IMR-90 (cell line): ENCODE results near the gene IFI27L2. TPM values are rescaled to one million over a fixed set of nuclear protein-coding genes. Genes with fewer than 3 reads are reported as not detected.

ENCODE experiments used
- ATAC-seq: fragments of 200-7000 bp; cut with Tn5 transposase; 2 replicates; pipeline ENCODE4 v1.9.1; 2020; ENCODE audit warnings: low read depth, mild to moderate bottlenecking, moderate library complexity
- BruUV-seq: library from RNA; stranded (reverse); fragments of 400-500 nt; replicated peaks from 2 replicates; lab custom pipeline; 2021; lab: Mats Ljungman, UMichigan
- CTCF ChIA-PET: fragments of 300-600 bp; formaldehyde crosslinking; extraction: SDS; loops from one replicate; lab custom pipeline; 2021; ENCODE audit warnings: antibody characterized with exemption; lab: Yijun Ruan, JAX
- POLR2A ChIA-PET: fragments of 300-600 bp; sonication (Branson Sonifier 250); formaldehyde crosslinking; loops from one replicate; lab custom pipeline; 2022; ENCODE audit warnings: antibody characterized with exemption; ENCODE audit not compliant: unreplicated experiment; lab: Charles Lee
- DNase-seq: peaks from one replicate; pipeline ENCODE4 v3.0.0; 2013
- H2AFZ ChIP-seq: replicated peaks from 2 replicates; pipeline ENCODE3; 2013; ENCODE audit warnings: low read length, mild to moderate bottlenecking; ENCODE audit not compliant: poor library complexity
- H2AK5ac ChIP-seq: 2 replicates; pipeline ENCODE4 v1.6.1; 2013; ENCODE audit warnings: low read depth, low read length, inconsistent platforms
- H2AK9ac ChIP-seq: replicated peaks from 2 replicates; pipeline ENCODE3; 2013; ENCODE audit warnings: mild to moderate bottlenecking, low read depth, low read length, moderate library complexity; ENCODE audit not compliant: poor library complexity
- H2BK120ac ChIP-seq: 2 replicates; pipeline ENCODE4 v1.6.1; 2013; ENCODE audit warnings: low read depth, low read length, inconsistent platforms
- H2BK15ac ChIP-seq: 3 replicates; pipeline ENCODE4 v1.6.1; 2013; ENCODE audit warnings: low read depth, low read length, inconsistent platforms
- H2BK20ac ChIP-seq: 2 replicates; pipeline ENCODE4 v1.6.1; 2013; ENCODE audit warnings: low read depth, mild to moderate bottlenecking, inconsistent platforms, low read length, moderate library complexity
- H2BK5ac ChIP-seq: 2 replicates; pipeline ENCODE4 v1.6.1; 2013; ENCODE audit warnings: mild to moderate bottlenecking, low read depth, low read length, inconsistent platforms; ENCODE audit not compliant: poor library complexity, severe bottlenecking
- H3K14ac ChIP-seq: replicated peaks from 2 replicates; pipeline ENCODE4 v1.6.1; 2013; ENCODE audit warnings: low read depth, low read length, inconsistent platforms
- H3K18ac ChIP-seq: 2 replicates; pipeline ENCODE4 v1.6.1; 2013; ENCODE audit warnings: low read depth, low read length, control low read depth
- H3K23ac ChIP-seq: 2 replicates; pipeline ENCODE4 v1.6.1; 2013; ENCODE audit warnings: low read depth, low read length, inconsistent platforms
- H3K27ac ChIP-seq: 2 replicates; pipeline ENCODE4 v1.5.1; 2013; ENCODE audit warnings: mild to moderate bottlenecking, control low read depth, low read length; ENCODE audit not compliant: insufficient read depth
- H3K27me3 ChIP-seq: 2 replicates; pipeline ENCODE4 v1.6.1; 2013; ENCODE audit warnings: low read length; ENCODE audit not compliant: control insufficient read depth, insufficient read depth
- H3K36me3 ChIP-seq: 2 replicates; pipeline ENCODE4 v1.6.1; 2013; ENCODE audit warnings: low read length, mixed read lengths; ENCODE audit not compliant: control insufficient read depth, insufficient read depth
- H3K4ac ChIP-seq: 2 replicates; pipeline ENCODE4 v1.6.1; 2013; ENCODE audit warnings: low read depth, low read length, inconsistent platforms
- H3K4me1 ChIP-seq: 2 replicates; pipeline ENCODE4 v1.6.1; 2013; ENCODE audit warnings: low read length, mixed read lengths; ENCODE audit not compliant: control insufficient read depth, insufficient read depth
- H3K4me2 ChIP-seq: 2 replicates; pipeline ENCODE4 v1.6.1; 2013; ENCODE audit warnings: low read depth, mild to moderate bottlenecking, control low read depth, low read length, moderate library complexity
- H3K4me3 ChIP-seq: 2 replicates; pipeline ENCODE4 v1.5.1; 2013; ENCODE audit warnings: low read depth, mild to moderate bottlenecking, control low read depth, low read length, moderate library complexity; ENCODE audit not compliant: insufficient read depth
- H3K56ac ChIP-seq: 2 replicates; pipeline ENCODE4 v1.6.1; 2013; ENCODE audit warnings: low read length, inconsistent platforms; ENCODE audit not compliant: insufficient read depth; ENCODE audit errors: extremely low read depth
- H3K79me1 ChIP-seq, 2 experiments: 2 replicates each; pipeline ENCODE4 v1.6.1; 2013; ENCODE audit warnings: low read length in 2 of 2, inconsistent platforms in 1 of 2, low read depth in 1 of 2
- H3K9ac ChIP-seq: 2 replicates; pipeline ENCODE4 v1.6.1; 2013; ENCODE audit warnings: low read depth, low read length, control low read depth
- H3K9me1 ChIP-seq: 2 replicates; pipeline ENCODE4 v1.6.1; 2013; ENCODE audit warnings: low read length, inconsistent platforms; ENCODE audit not compliant: insufficient read depth
- H3K9me3 ChIP-seq: 2 replicates; pipeline ENCODE4 v1.6.1; 2013; ENCODE audit warnings: low read length; ENCODE audit not compliant: control insufficient read depth, insufficient read depth
- H4K20me1 ChIP-seq: 2 replicates; pipeline ENCODE4 v1.6.1; 2013; ENCODE audit warnings: low read length, inconsistent platforms; ENCODE audit not compliant: insufficient read depth
- H4K5ac ChIP-seq: 2 replicates; pipeline ENCODE4 v1.6.1; 2013; ENCODE audit warnings: mild to moderate bottlenecking, low read depth, low read length, control low read depth
- H4K8ac ChIP-seq, 2 experiments: 2 replicates each; pipeline ENCODE4 v1.6.1; 2013; ENCODE audit warnings: low read depth in 2 of 2, low read length in 2 of 2, control low read depth in 1 of 2, inconsistent platforms in 1 of 2
- H4K91ac ChIP-seq: 2 replicates; pipeline ENCODE4 v1.6.1; 2013; ENCODE audit warnings: low read depth, low read length, inconsistent platforms; ENCODE audit not compliant: insufficient read depth
- BHLHE40 ChIP-seq: fragments of 150-350 bp; IDR thresholded peaks from 2 replicates; pipeline ENCODE4 v1.6.1; 2016; ENCODE audit warnings: mild to moderate bottlenecking, low read depth, low read length
- CEBPB ChIP-seq: IDR thresholded peaks from 2 replicates; pipeline ENCODE4 v1.6.1; 2012; ENCODE audit warnings: low read depth, low read length, improper control_type of control experiment
- CHD1 ChIP-seq: IDR thresholded peaks from 2 replicates; pipeline ENCODE4 v1.6.1; 2012; ENCODE audit warnings: low read depth, low read length, improper control_type of control experiment
- ELK1 ChIP-seq: fragments of 150-350 bp; IDR thresholded peaks from 2 replicates; pipeline ENCODE4 v1.6.1; 2016; ENCODE audit warnings: low read depth, mild to moderate bottlenecking, low read length, moderate library complexity, borderline replicate concordance
- FOS ChIP-seq: fragments of 150-350 bp; IDR thresholded peaks from 2 replicates; pipeline ENCODE4 v1.6.1; 2016; ENCODE audit warnings: low read depth, low read length
- MAFK ChIP-seq: IDR thresholded peaks from 2 replicates; pipeline ENCODE4 v1.6.1; 2012; ENCODE audit warnings: low read depth, low read length, improper control_type of control experiment
- MAZ ChIP-seq: IDR thresholded peaks from 2 replicates; pipeline ENCODE4 v1.6.1; 2012; ENCODE audit warnings: low read depth, mild to moderate bottlenecking, low read length, improper control_type of control experiment, moderate library complexity, borderline replicate concordance
- NFE2L2 ChIP-seq: fragments of 150-350 bp; IDR thresholded peaks from 2 replicates; pipeline ENCODE4 v1.6.1; 2016; ENCODE audit warnings: low read depth, mild to moderate bottlenecking, low read length
- POLR2A ChIP-seq: IDR thresholded peaks from 2 replicates; pipeline ENCODE4 v1.6.1; 2012; ENCODE audit warnings: mild to moderate bottlenecking, low read depth, low read length
- RAD21 ChIP-seq: IDR thresholded peaks from 2 replicates; pipeline ENCODE4 v1.6.1; 2012; ENCODE audit warnings: low read length, improper control_type of control experiment
- RCOR1 ChIP-seq: IDR thresholded peaks from 2 replicates; pipeline ENCODE4 v1.6.1; 2012; ENCODE audit warnings: mild to moderate bottlenecking, low read length, improper control_type of control experiment; ENCODE audit not compliant: insufficient replicate concordance
- RFX5 ChIP-seq: IDR thresholded peaks from 2 replicates; pipeline ENCODE4 v1.8.0; 2012; ENCODE audit warnings: low read depth, mild to moderate bottlenecking, low read length, moderate library complexity
- USF2 ChIP-seq: fragments of 150-350 bp; IDR thresholded peaks from 2 replicates; pipeline ENCODE4 v1.6.1; 2017; ENCODE audit warnings: mild to moderate bottlenecking, antibody characterized with exemption, low read length, low read depth
- WGBS, 2 experiments: methylation state at CpG; one replicate each; pipeline versions ENCODE4 v1.1.5 to v1.1.7; 2013; ENCODE audit warnings: missing lambda C conversion rate in 2 of 2; ENCODE audit not compliant: insufficient read length in 1 of 2; ENCODE audit errors: extremely low coverage in 2 of 2; 5-methylcytosine and 5-hydroxymethylcytosine counted together
- dilution Hi-C: fragments of 300-500 bp; cut with HindIII; formaldehyde crosslinking; loops from one replicate; pipeline ENCODE4 v1.14.3; 2018; ENCODE audit warnings: low sequenced_read_pairs; ENCODE audit not compliant: unreplicated experiment
- in situ Hi-C: fragments of 300-500 bp; cut with MboI; formaldehyde crosslinking; loops from 3 replicates; pipeline ENCODE4 v1.14.3; 2019; ENCODE audit warnings: low sequenced_read_pairs, inconsistent platforms, mixed read lengths
- intact Hi-C: fragments of 100-400 bp; cut with micrococcal nuclease; formaldehyde crosslinking; loops from 2 replicates; pipeline ENCODE4 v1.10.0; 2022
- polyA plus RNA-seq, 3 experiments: library from polyadenylated mRNA; depleted of rRNA; stranded (reverse); fragments of >200 nt; gene quantifications; 2 replicates each; pipeline ENCODE4 v1.2.3, GENCODE V29; 2012; ENCODE audit warnings: low replicate concordance in 1 of 3
- total RNA-seq: library from RNA; depleted of rRNA; stranded (reverse); fragments of >200 nt; gene quantifications from 2 replicates; pipeline ENCODE4 v1.2.3, GENCODE V29; 2012
- TF ChIP-seq, protein P1 (sequence below): conservative IDR thresholded peaks from 2 replicates; pipeline ENCODE4 v1.5.1; 2012; ENCODE audit warnings: mild to moderate bottlenecking, low read depth, low read length, improper control_type of control experiment

Gene IFI27L2
- total and polyA plus RNA-seq, 2 of the 4 experiments (the other 2 are of a cell fraction) = 43.0 to 187 TPM

DNA sequence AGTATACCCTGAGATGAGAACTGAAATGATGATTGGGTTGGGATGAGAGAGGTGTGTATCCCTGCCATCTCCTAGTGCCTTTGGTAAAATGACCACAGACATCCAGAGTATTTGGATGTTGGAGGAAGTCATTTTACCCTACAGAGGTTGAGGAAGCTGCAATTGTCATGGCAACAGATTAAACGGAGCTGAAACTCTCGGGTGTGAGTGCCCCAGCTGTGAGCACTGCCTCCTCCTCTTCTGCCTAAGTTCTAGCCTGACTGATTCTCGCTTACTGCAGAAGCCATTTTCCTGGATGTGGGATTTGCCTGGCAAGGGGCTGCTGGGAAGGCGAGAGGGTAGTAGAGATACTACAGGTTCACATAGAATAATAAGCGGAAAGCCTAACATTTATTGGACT, 34.4 kb upstream of the IFI27L2 start:
- Histone ChIP-seq H3K9me1 (no peaks in the 10 kb centered on the region; the same call in 1 of the 2 replicates), H4K5ac (no peak overlapping the region), H3K36me3 (no peaks in the 10 kb centered on the region), H3K4me1 (peaks cover 3% of the 10 kb centered on the region; the same call in 1 of the 2 replicates), H3K14ac (no peak overlapping the region), H3K4me2 (no peak overlapping the region), H2BK15ac (no peak overlapping the region), H2AK9ac (peak overlapping the region; percentile 32), H4K20me1 (no peaks in the 10 kb centered on the region), H2BK120ac (no peak overlapping the region), H2AK5ac (no peak overlapping the region), H2AFZ (no peak overlapping the region), H3K27me3 (peaks cover 35% of the 10 kb centered on the region), H3K9ac (no peak overlapping the region), H3K27ac (no peak overlapping the region), H2BK20ac (no peak overlapping the region), H2BK5ac (no peak overlapping the region), H3K23ac (no peak overlapping the region), H3K4me3 (no peak overlapping the region), H3K79me1 (no peaks in the 10 kb centered on the region), H4K91ac (no peak overlapping the region), H3K9me3 (no peaks in the 10 kb centered on the region), H3K4ac (no peak overlapping the region), H4K8ac (no peak overlapping the region), H3K56ac (no peak overlapping the region), H3K18ac (no peak overlapping the region)
- DNase-seq = no peak
- ATAC-seq = no peak
- intact Hi-C loops (no loop called here), in situ Hi-C loops (no loop called here), dilution Hi-C loops (no loop called here)
- WGBS, 2 experiments = no CpG with 5 or more reads among the region's 5 CpGs
- POLR2A ChIA-PET = no interaction called here
- TF ChIP-seq POLR2A = no peak
- TF ChIP-seq, protein P1, sequence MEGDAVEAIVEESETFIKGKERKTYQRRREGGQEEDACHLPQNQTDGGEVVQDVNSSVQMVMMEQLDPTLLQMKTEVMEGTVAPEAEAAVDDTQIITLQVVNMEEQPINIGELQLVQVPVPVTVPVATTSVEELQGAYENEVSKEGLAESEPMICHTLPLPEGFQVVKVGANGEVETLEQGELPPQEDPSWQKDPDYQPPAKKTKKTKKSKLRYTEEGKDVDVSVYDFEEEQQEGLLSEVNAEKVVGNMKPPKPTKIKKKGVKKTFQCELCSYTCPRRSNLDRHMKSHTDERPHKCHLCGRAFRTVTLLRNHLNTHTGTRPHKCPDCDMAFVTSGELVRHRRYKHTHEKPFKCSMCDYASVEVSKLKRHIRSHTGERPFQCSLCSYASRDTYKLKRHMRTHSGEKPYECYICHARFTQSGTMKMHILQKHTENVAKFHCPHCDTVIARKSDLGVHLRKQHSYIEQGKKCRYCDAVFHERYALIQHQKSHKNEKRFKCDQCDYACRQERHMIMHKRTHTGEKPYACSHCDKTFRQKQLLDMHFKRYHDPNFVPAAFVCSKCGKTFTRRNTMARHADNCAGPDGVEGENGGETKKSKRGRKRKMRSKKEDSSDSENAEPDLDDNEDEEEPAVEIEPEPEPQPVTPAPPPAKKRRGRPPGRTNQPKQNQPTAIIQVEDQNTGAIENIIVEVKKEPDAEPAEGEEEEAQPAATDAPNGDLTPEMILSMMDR = no peak
- TF ChIP-seq MAFK = no peak
- TF ChIP-seq CHD1 = no peak
- no peak for TF ChIP-seq ELK1
- TF ChIP-seq MAZ = no peak
- TF ChIP-seq CEBPB = no peak
- no peak for TF ChIP-seq BHLHE40
- TF ChIP-seq RAD21 = no peak
- no peak for TF ChIP-seq USF2
- TF ChIP-seq RFX5 = no peak
- no peak for TF ChIP-seq NFE2L2
- TF ChIP-seq FOS = no peak
- no peak for TF ChIP-seq RCOR1
- CTCF ChIA-PET = interaction anchor here (1.9 kb wide), 1 partner anchor 27 kb away, joined by 6 read pairs; no protein-coding TSS in a partner anchor
- BruUV-seq = no TSS peak
